ENCODE results near the gene PTPRG.

PTPRG gene

GRCh38 chr3:61582846-61583245, 21.5 kb downstream of the PTPRG start:
- FAIRE-seq (no peak), DNase-seq (ENCODE audit: extremely low spot score, insufficient read length, low read depth) (no peak)

- no peak for DNase-seq (ENCODE audit: extremely low spot score, insufficient read length, low read depth)
- FAIRE-seq: no peak
These were observed 22.8 kb downstream of the PTPRG start for GRCh38 chr3:61583890-61584875.

GRCh38 chr3:61589856-61590255, 28.5 kb downstream of the PTPRG start:
- FAIRE-seq (no peak), DNase-seq (ENCODE audit: extremely low spot score, insufficient read length, low read depth) (no peak)

GRCh38 chr3:61591300-61591699, 29.9 kb downstream of the PTPRG start:
- DNase-seq (ENCODE audit: extremely low spot score, insufficient read length, low read depth) (no peak), FAIRE-seq (no peak)

GRCh38 chr3:61593446-61594029, 32.2 kb downstream of the PTPRG start:
- FAIRE-seq (no peak), DNase-seq (ENCODE audit: extremely low spot score, insufficient read length, low read depth) (no peak)

- no peak for FAIRE-seq
- no peak for DNase-seq (ENCODE audit: extremely low spot score, insufficient read length, low read depth)
These were observed 33.0 kb downstream of the PTPRG start for GRCh38 chr3:61594144-61594963.

- FAIRE-seq (no peak), DNase-seq (ENCODE audit: extremely low spot score, insufficient read length, low read depth) (no peak)
These were observed 33.6 kb downstream of the PTPRG start for GRCh38 chr3:61594964-61595285.

- DNase-seq (ENCODE audit: extremely low spot score, insufficient read length, low read depth) (no peak), FAIRE-seq (no peak)
These were observed 33.9 kb downstream of the PTPRG start for GRCh38 chr3:61595288-61595687.

- DNase-seq (ENCODE audit: extremely low spot score, insufficient read length, low read depth) (no peak), FAIRE-seq (no peak)
These were observed 34.5 kb downstream of the PTPRG start for GRCh38 chr3:61595826-61596225.

GRCh38 chr3:61597906-61598305, 36.5 kb downstream of the PTPRG start:
- no peak for DNase-seq (ENCODE audit: extremely low spot score, insufficient read length, low read depth)
- FAIRE-seq: no peak

- DNase-seq (ENCODE audit: extremely low spot score, insufficient read length, low read depth) (no peak), FAIRE-seq (no peak)
These were observed 38.8 kb downstream of the PTPRG start for GRCh38 chr3:61600195-61600594.

GRCh38 chr3:61601831-61602230, 40.5 kb downstream of the PTPRG start:
- no peak for DNase-seq (ENCODE audit: extremely low spot score, insufficient read length, low read depth)
- FAIRE-seq: no peak

- no peak for DNase-seq (ENCODE audit: extremely low spot score, insufficient read length, low read depth)
- FAIRE-seq: no peak
These were observed 41.1 kb downstream of the PTPRG start for GRCh38 chr3:61602466-61602865.

- DNase-seq (ENCODE audit: extremely low spot score, insufficient read length, low read depth): no peak
- no peak for FAIRE-seq
These were observed 44.3 kb downstream of the PTPRG start for GRCh38 chr3:61605589-61606175.

- FAIRE-seq: no peak
- no peak for DNase-seq (ENCODE audit: extremely low spot score, insufficient read length, low read depth)
These were observed 44.8 kb downstream of the PTPRG start for GRCh38 chr3:61606196-61606595.

- no peak for FAIRE-seq
- no peak for DNase-seq (ENCODE audit: extremely low spot score, insufficient read length, low read depth)
These were observed 46.7 kb downstream of the PTPRG start for GRCh38 chr3:61608072-61608471.

- DNase-seq (ENCODE audit: extremely low spot score, insufficient read length, low read depth) (no peak), FAIRE-seq (no peak)
These were observed 47.3 kb downstream of the PTPRG start for GRCh38 chr3:61608711-61609110.

- no peak for DNase-seq (ENCODE audit: extremely low spot score, insufficient read length, low read depth)
- no peak for FAIRE-seq
These were observed 48.9 kb downstream of the PTPRG start for GRCh38 chr3:61610316-61610715.

- DNase-seq (ENCODE audit: extremely low spot score, insufficient read length, low read depth) (no peak), FAIRE-seq (no peak)
These were observed 51.1 kb downstream of the PTPRG start for GRCh38 chr3:61612211-61613194.
